ENCODE results near the gene EDIL3.

- TF ChIP-seq, protein P1, sequence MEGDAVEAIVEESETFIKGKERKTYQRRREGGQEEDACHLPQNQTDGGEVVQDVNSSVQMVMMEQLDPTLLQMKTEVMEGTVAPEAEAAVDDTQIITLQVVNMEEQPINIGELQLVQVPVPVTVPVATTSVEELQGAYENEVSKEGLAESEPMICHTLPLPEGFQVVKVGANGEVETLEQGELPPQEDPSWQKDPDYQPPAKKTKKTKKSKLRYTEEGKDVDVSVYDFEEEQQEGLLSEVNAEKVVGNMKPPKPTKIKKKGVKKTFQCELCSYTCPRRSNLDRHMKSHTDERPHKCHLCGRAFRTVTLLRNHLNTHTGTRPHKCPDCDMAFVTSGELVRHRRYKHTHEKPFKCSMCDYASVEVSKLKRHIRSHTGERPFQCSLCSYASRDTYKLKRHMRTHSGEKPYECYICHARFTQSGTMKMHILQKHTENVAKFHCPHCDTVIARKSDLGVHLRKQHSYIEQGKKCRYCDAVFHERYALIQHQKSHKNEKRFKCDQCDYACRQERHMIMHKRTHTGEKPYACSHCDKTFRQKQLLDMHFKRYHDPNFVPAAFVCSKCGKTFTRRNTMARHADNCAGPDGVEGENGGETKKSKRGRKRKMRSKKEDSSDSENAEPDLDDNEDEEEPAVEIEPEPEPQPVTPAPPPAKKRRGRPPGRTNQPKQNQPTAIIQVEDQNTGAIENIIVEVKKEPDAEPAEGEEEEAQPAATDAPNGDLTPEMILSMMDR (conservative IDR thresholded peaks at IDR 0.05 in 1 of 2, IDR thresholded peaks at IDR 0.05 in 1 of 2; ENCODE audit: low read depth in 1 of 2, low read length in 2 of 2), result no peak
- TF ChIP-seq EZH2 (IDR thresholded peaks at IDR 0.05; ENCODE audit: low read length, missing control alignments), result no peak
These were observed 299.2 kb downstream of the EDIL3 start for GRCh38 chr5:84085387-84086041.

All from fibroblast of lung (primary cell).